ENCODE measurements around the gene ERCC1.
"Not testable (repeated sequence)": the region's sequence is repeated elsewhere in the genome, so short reads cannot be mapped to it uniquely, and the experiment has no call there.

Gene ERCC1

GRCh38 chr19:45455707-45456499, 32.2 kb upstream of the ERCC1 start:
- DNase-seq = peak; percentile 98

GRCh38 chr19:45451850-45452387, 28.2 kb upstream of the ERCC1 start:
- DNase-seq = no peak

- DNase-seq = peak; percentile 21
Measured at GRCh38 chr19:45451131-45451849, 27.6 kb upstream of the ERCC1 start.

- DNase-seq = no peak
Measured at GRCh38 chr19:45450012-45450333, 26.3 kb upstream of the ERCC1 start.

- DNase-seq = no peak
Measured at GRCh38 chr19:45448887-45449299, 25.2 kb upstream of the ERCC1 start.

- no peak for DNase-seq
Measured at GRCh38 chr19:45448425-45448756, 24.7 kb upstream of the ERCC1 start.

- DNase-seq = no peak
Measured at GRCh38 chr19:45446944-45447343, 23.2 kb upstream of the ERCC1 start.

- DNase-seq = no peak
Measured at GRCh38 chr19:45446295-45446694, 22.6 kb upstream of the ERCC1 start.

GRCh38 chr19:45445139-45445538, 21.4 kb upstream of the ERCC1 start:
- DNase-seq = no peak

- peak; percentile 72 for DNase-seq
Measured at GRCh38 chr19:45444318-45445041, 20.8 kb upstream of the ERCC1 start.

- peak; percentile 92 for DNase-seq
Measured at GRCh38 chr19:45443462-45444317, 20.0 kb upstream of the ERCC1 start.

- DNase-seq = peak; percentile 44
Measured at GRCh38 chr19:45442778-45443461, 19.2 kb upstream of the ERCC1 start.

GRCh38 chr19:45442408-45442777, 18.7 kb upstream of the ERCC1 start:
- DNase-seq = no peak

- DNase-seq = no peak
Measured at GRCh38 chr19:45440873-45441654, 17.3 kb upstream of the ERCC1 start.

- DNase-seq = no peak
Measured at GRCh38 chr19:45440259-45440638, 16.5 kb upstream of the ERCC1 start.

- peak; percentile 78 for DNase-seq
Measured at GRCh38 chr19:45439569-45440258, 16.0 kb upstream of the ERCC1 start.

- DNase-seq = no peak
Measured at GRCh38 chr19:45439190-45439568, 15.5 kb upstream of the ERCC1 start.

GRCh38 chr19:45437328-45437727, 13.6 kb upstream of the ERCC1 start:
- no peak for DNase-seq

- DNase-seq = not testable (repeated sequence)
Measured at GRCh38 chr19:45432543-45432942, 8.8 kb upstream of the ERCC1 start.

GRCh38 chr19:45431008-45431407, 7.3 kb upstream of the ERCC1 start:
- not testable (repeated sequence) for DNase-seq

- DNase-seq = not testable (repeated sequence)
Measured at GRCh38 chr19:45429896-45430295, 6.2 kb upstream of the ERCC1 start.

Data from T1000 (cell line).